Neural progenitor cell (in vitro differentiated cells): Measurements from ENCODE around the gene NR1H2. TPM values are rescaled to one million over a fixed set of nuclear protein-coding genes. Genes with fewer than 3 reads are reported as not detected.

Experiments
- DNase-seq: peaks from one replicate; pipeline ENCODE4 v3.0.0-alpha.2; 2016; ENCODE audit warnings: low spot score
- H2AFZ ChIP-seq: fragments of 200-600 bp; sonication (generic); replicated peaks from 2 replicates; pipeline ENCODE4 v1.6.1; 2016; ENCODE audit warnings: antibody characterized with exemption
- H3F3A ChIP-seq: fragments of 200-600 bp; sonication (generic); 2 replicates; pipeline ENCODE4 v1.6.1; 2016; ENCODE audit warnings: antibody characterized with exemption, low read depth
- H3K27ac ChIP-seq: fragments of 200-600 bp; sonication (generic); 2 replicates; pipeline ENCODE4 v1.5.1; 2016; ENCODE audit warnings: mild to moderate bottlenecking
- H3K27me3 ChIP-seq: fragments of 200-600 bp; sonication (generic); 2 replicates; pipeline ENCODE4 v1.6.1; 2016; ENCODE audit warnings: mild to moderate bottlenecking, moderate library complexity
- H3K36me3 ChIP-seq: fragments of 200-600 bp; sonication (generic); 2 replicates; pipeline ENCODE4 v1.5.1; 2016
- H3K4me1 ChIP-seq: fragments of 200-600 bp; sonication (generic); 2 replicates; pipeline ENCODE4 v1.6.1; 2016; ENCODE audit warnings: mixed run types
- H3K4me2 ChIP-seq: fragments of 200-600 bp; sonication (generic); 2 replicates; pipeline ENCODE4 v1.6.1; 2016
- H3K4me3 ChIP-seq: fragments of 200-600 bp; sonication (generic); 2 replicates; pipeline ENCODE4 v1.5.1; 2016
- H3K79me2 ChIP-seq: fragments of 200-600 bp; sonication (generic); 2 replicates; pipeline ENCODE4 v1.6.1; 2016; ENCODE audit warnings: low read depth
- H3K9ac ChIP-seq: fragments of 200-600 bp; sonication (generic); 2 replicates; pipeline ENCODE4 v1.6.1; 2016
- H3K9me3 ChIP-seq: fragments of 200-600 bp; sonication (generic); 2 replicates; pipeline ENCODE4 v1.5.1; 2016; ENCODE audit warnings: low read depth
- H4K20me1 ChIP-seq: fragments of 200-600 bp; sonication (generic); 2 replicates; pipeline ENCODE4 v1.6.1; 2016; ENCODE audit warnings: low read depth
- H3K27ac Mint-ChIP-seq: 3 replicates; pipeline ENCODE4 v1.8.0; 2021; ENCODE audit warnings: mixed read lengths
- H3K27me3 Mint-ChIP-seq: 2 replicates; pipeline ENCODE4 v1.8.0; 2022; ENCODE audit warnings: low read depth, mild to moderate bottlenecking, inconsistent platforms, moderate library complexity, mixed read lengths; ENCODE audit not compliant: insufficient read depth
- H3K36me3 Mint-ChIP-seq: 3 replicates; pipeline ENCODE4 v1.8.0; 2021; ENCODE audit warnings: mixed read lengths
- H3K4me1 Mint-ChIP-seq: 3 replicates; pipeline ENCODE4 v1.8.0; 2021; ENCODE audit warnings: mixed read lengths
- H3K4me3 Mint-ChIP-seq: 3 replicates; pipeline ENCODE4 v1.8.0; 2021; ENCODE audit warnings: mild to moderate bottlenecking, moderate library complexity, mixed read lengths
- H3K9me3 Mint-ChIP-seq: 3 replicates; pipeline ENCODE4 v1.8.0; 2020; ENCODE audit warnings: mixed read lengths
- EZH2 ChIP-seq: fragments of 200-600 bp; sonication (generic); IDR thresholded peaks from 2 replicates; pipeline ENCODE4 v1.6.1; 2017; ENCODE audit warnings: antibody characterized with exemption, mild to moderate bottlenecking, moderate library complexity
- EZH2phosphoT487 ChIP-seq: fragments of 200-600 bp; sonication (generic); IDR thresholded peaks from 2 replicates; pipeline ENCODE4 v1.6.1; 2017; ENCODE audit warnings: antibody characterized with exemption
- total RNA-seq: library from RNA; depleted of rRNA; stranded (reverse); fragments of >200 nt; gene quantifications from 2 replicates; pipeline ENCODE4 v1.2.3, GENCODE V29; 2015; ENCODE audit warnings: low replicate concordance
- TF ChIP-seq, protein P1 (sequence below): fragments of 200-600 bp; sonication (generic); IDR thresholded peaks from 2 replicates; pipeline ENCODE4 v1.5.1; 2017; ENCODE audit warnings: antibody characterized with exemption, mild to moderate bottlenecking

Gene NR1H2
- total RNA-seq, 1 donor from 2014 or later = 25.4 TPM

DNA sequence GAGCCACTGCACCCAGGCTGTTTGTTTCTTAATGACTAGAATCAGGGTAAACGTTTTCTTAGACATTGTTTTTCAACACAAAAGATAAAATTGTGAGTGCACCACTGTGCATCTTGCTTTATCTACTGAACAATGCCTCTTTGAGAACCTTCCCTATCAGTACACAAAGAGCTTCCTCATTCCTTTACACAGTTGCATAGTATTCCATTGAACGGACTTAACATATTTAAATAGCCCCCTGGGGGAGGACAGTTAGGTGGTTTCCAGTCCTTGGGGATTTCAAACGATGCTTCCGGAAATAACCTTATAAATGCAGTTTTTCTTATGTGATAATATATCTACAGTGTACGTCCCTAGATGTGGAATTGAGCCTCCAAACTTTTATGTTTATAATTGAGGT is 16.5 kb downstream of the NR1H2 start:
- Histone ChIP-seq H3K27me3 (no peaks in the 10 kb centered on the region), H3K9ac (no peak overlapping the region), H3K9me3 (no peaks in the 10 kb centered on the region), H3K4me3 (no peak overlapping the region), H2AFZ (no peak overlapping the region), H3F3A (no peaks in the 10 kb centered on the region), H3K4me2 (no peak overlapping the region), H3K79me2 (peaks cover 88% of the 10 kb centered on the region), H3K36me3 (peaks cover 6% of the 10 kb centered on the region), H3K4me1 (no peaks in the 10 kb centered on the region), H4K20me1 (no peaks in the 10 kb centered on the region), H3K27ac (no peak overlapping the region)
- Mint-ChIP-seq H3K36me3 (peaks cover 48% of the 10 kb centered on the region), H3K4me1 (peaks cover 2% of the 10 kb centered on the region), H3K4me3 (no peak overlapping the region), H3K27ac (no peak overlapping the region), H3K27me3 (peaks cover 8% of the 10 kb centered on the region), H3K9me3 (peaks cover 19% of the 10 kb centered on the region)
- DNase-seq = no peak
- no peak for TF ChIP-seq EZH2phosphoT487
- no peak for TF ChIP-seq EZH2
- TF ChIP-seq, protein P1, sequence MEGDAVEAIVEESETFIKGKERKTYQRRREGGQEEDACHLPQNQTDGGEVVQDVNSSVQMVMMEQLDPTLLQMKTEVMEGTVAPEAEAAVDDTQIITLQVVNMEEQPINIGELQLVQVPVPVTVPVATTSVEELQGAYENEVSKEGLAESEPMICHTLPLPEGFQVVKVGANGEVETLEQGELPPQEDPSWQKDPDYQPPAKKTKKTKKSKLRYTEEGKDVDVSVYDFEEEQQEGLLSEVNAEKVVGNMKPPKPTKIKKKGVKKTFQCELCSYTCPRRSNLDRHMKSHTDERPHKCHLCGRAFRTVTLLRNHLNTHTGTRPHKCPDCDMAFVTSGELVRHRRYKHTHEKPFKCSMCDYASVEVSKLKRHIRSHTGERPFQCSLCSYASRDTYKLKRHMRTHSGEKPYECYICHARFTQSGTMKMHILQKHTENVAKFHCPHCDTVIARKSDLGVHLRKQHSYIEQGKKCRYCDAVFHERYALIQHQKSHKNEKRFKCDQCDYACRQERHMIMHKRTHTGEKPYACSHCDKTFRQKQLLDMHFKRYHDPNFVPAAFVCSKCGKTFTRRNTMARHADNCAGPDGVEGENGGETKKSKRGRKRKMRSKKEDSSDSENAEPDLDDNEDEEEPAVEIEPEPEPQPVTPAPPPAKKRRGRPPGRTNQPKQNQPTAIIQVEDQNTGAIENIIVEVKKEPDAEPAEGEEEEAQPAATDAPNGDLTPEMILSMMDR = no peak

- Histone ChIP-seq H3K9me3 (no peaks in the 10 kb centered on the region), H4K20me1 (peaks cover 1% of the 10 kb centered on the region), H2AFZ (no peak overlapping the region), H3K79me2 (peaks cover 85% of the 10 kb centered on the region), H3F3A (no peaks in the 10 kb centered on the region), H3K9ac (no peak overlapping the region), H3K27ac (no peak overlapping the region), H3K4me3 (no peak overlapping the region), H3K36me3 (peaks cover 4% of the 10 kb centered on the region), H3K4me1 (no peaks in the 10 kb centered on the region), H3K4me2 (no peak overlapping the region), H3K27me3 (no peaks in the 10 kb centered on the region)
- Mint-ChIP-seq H3K27me3 (peaks cover 8% of the 10 kb centered on the region), H3K4me1 (peaks cover 5% of the 10 kb centered on the region), H3K9me3 (peaks cover 19% of the 10 kb centered on the region), H3K4me3 (no peak overlapping the region), H3K36me3 (peaks cover 43% of the 10 kb centered on the region), H3K27ac (no peak overlapping the region)
- DNase-seq = no peak
- no peak for TF ChIP-seq EZH2phosphoT487
- no peak for TF ChIP-seq EZH2
- TF ChIP-seq, protein P1 = no peak
Measured at GRCh38 chr19:50393589-50393988, 17.3 kb downstream of the NR1H2 start.

- Histone ChIP-seq H2AFZ (no peak overlapping the region), H3K4me2 (no peak overlapping the region), H3K27me3 (no peaks in the 10 kb centered on the region), H3K4me3 (no peak overlapping the region), H4K20me1 (peaks cover 4% of the 10 kb centered on the region), H3K27ac (no peak overlapping the region), H3K79me2 (peaks cover 81% of the 10 kb centered on the region), H3K9ac (no peak overlapping the region), H3K9me3 (no peaks in the 10 kb centered on the region), H3K4me1 (no peaks in the 10 kb centered on the region), H3F3A (no peaks in the 10 kb centered on the region), H3K36me3 (peaks cover 4% of the 10 kb centered on the region)
- Mint-ChIP-seq H3K27ac (no peak overlapping the region), H3K9me3 (peaks cover 19% of the 10 kb centered on the region), H3K4me1 (peaks cover 7% of the 10 kb centered on the region), H3K4me3 (no peak overlapping the region), H3K27me3 (peaks cover 8% of the 10 kb centered on the region), H3K36me3 (peaks cover 44% of the 10 kb centered on the region)
- TF ChIP-seq EZH2 (no peak), EZH2phosphoT487 (no peak)
- DNase-seq = no peak
Measured at GRCh38 chr19:50394017-50394416, 17.8 kb downstream of the NR1H2 start.

DNA sequence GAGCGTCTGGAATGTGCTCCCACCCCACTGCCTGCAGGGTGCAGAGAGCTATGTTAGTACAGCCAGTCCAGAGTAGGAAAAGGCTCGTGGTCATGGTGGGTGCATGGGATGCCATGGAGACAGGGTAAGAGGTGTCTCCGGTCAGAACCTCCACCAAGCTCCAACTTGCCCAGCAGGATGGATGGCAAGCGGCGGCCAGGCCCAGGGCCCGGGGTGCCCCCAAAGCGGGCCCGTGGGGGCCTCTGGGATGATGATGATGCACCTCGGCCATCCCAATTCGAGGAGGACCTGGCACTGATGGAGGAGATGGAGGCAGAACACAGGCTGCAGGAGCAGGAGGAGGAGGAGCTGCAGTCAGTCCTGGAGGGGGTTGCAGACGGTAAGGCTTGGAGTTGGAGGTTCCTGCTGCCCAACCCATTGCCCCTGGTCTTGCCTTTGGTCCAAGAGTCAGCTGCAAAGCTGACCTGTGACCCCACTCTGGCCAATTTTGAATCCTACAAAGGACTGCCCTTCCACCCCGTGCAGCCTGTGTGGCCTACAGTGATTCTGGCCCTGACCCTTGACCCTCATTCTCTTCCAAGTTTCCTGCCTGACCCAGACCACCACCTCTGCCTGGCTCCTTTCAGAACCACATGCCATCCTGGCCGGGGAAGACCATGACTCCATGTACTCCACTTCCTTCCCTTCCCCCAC is 22.6 kb downstream of the NR1H2 start:
- Mint-ChIP-seq H3K27ac (peak overlapping the region; percentile 27), H3K4me3 (no peak overlapping the region)
- TF ChIP-seq EZH2phosphoT487 = no peak
- TF ChIP-seq EZH2 = no peak
- TF ChIP-seq, protein P1 = no peak

More for the DNA sequence above, 22.6 kb downstream of the NR1H2 start:
- peaks cover 42% of the 10 kb centered on the region for H3K79me2 ChIP-seq
- H3K4me1 ChIP-seq = no peaks in the 10 kb centered on the region
- no peaks in the 10 kb centered on the region for H3K27me3 ChIP-seq
- no peak for DNase-seq
- peaks cover 3% of the 10 kb centered on the region for H3K27me3 Mint-ChIP-seq
- no peak overlapping the region for H3K4me3 ChIP-seq
- peaks cover 9% of the 10 kb centered on the region for H3K4me1 Mint-ChIP-seq
- H3K4me2 ChIP-seq = no peak overlapping the region
- H3K9me3 ChIP-seq = no peaks in the 10 kb centered on the region
- no peak overlapping the region for H2AFZ ChIP-seq
- no peaks in the 10 kb centered on the region for H3F3A ChIP-seq
- peaks cover 4% of the 10 kb centered on the region for H4K20me1 ChIP-seq
- H3K36me3 ChIP-seq = no peaks in the 10 kb centered on the region
- H3K9me3 Mint-ChIP-seq = peaks cover under 1% of the 10 kb centered on the region
- H3K27ac ChIP-seq = no peak overlapping the region
- peaks cover 19% of the 10 kb centered on the region for H3K36me3 Mint-ChIP-seq
- no peak overlapping the region for H3K9ac ChIP-seq
